ENCODE data around the gene INHBE. TPM values are rescaled to one million over a fixed set of nuclear protein-coding genes. Genes with fewer than 3 reads are reported as not detected.
"Not testable (repeated sequence)": the region's sequence is repeated elsewhere in the genome, so short reads cannot be mapped to it uniquely, and the experiment has no call there.

The INHBE gene
- total RNA-seq, 1 donor: 3.3 TPM

GRCh38 chr12:57491393-57492280, 36.5 kb downstream of the INHBE start:
- Histone ChIP-seq H3K27me3 (ENCODE audit: insufficient read depth, low read length) (no peaks in the 10 kb centered on the region), H2AFZ (ENCODE audit: low read length) (no peak overlapping the region), H3K4me3 (ENCODE audit: insufficient read depth, low read length) (no peak overlapping the region), H3K36me3 (ENCODE audit: insufficient read depth, low read length) (peaks cover 37% of the 10 kb centered on the region), H4K20me1 (ENCODE audit: insufficient read depth, low read length) (peaks cover 12% of the 10 kb centered on the region), H3K4me2 (ENCODE audit: insufficient read depth, low read length) (no peak overlapping the region), H3K27ac (ENCODE audit: low read depth, low read length) (no peak overlapping the region), H3K79me2 (ENCODE audit: insufficient read depth, low read length) (peaks cover 42% of the 10 kb centered on the region), H3K4me1 (ENCODE audit: insufficient read depth, low read length) (peaks cover 9% of the 10 kb centered on the region), H3K9me3 (ENCODE audit: low read depth, low read length) (no peaks in the 10 kb centered on the region)
- TF ChIP-seq CTCF (IDR thresholded peaks at IDR 0.05; ENCODE audit: extremely low read depth, low read depth, low read length): peak; percentile 14
- DNase-seq (ENCODE audit: insufficient read length, low spot score, missing footprints): no peak

GRCh38 chr12:57495051-57495701, 40.1 kb downstream of the INHBE start:
- not testable (repeated sequence) for H4K20me1 ChIP-seq (ENCODE audit: insufficient read depth, low read length); H3K4me1 ChIP-seq (ENCODE audit: insufficient read depth, low read length); DNase-seq (ENCODE audit: insufficient read length, low spot score, missing footprints); H3K27me3 ChIP-seq (ENCODE audit: insufficient read depth, low read length); H2AFZ ChIP-seq (ENCODE audit: low read length); H3K9me3 ChIP-seq (ENCODE audit: low read depth, low read length); H3K4me3 ChIP-seq (ENCODE audit: insufficient read depth, low read length); H3K4me2 ChIP-seq (ENCODE audit: insufficient read depth, low read length); H3K27ac ChIP-seq (ENCODE audit: low read depth, low read length)
- peaks cover 51% of the 10 kb centered on the region for H3K36me3 ChIP-seq (ENCODE audit: insufficient read depth, low read length)
- peaks cover 18% of the 10 kb centered on the region for H3K79me2 ChIP-seq (ENCODE audit: insufficient read depth, low read length)

GRCh38 chr12:57496822-57497221, 41.7 kb downstream of the INHBE start:
- Histone ChIP-seq H3K4me3 (ENCODE audit: insufficient read depth, low read length) (no peak overlapping the region), H2AFZ (ENCODE audit: low read length) (no peak overlapping the region), H3K9me3 (ENCODE audit: low read depth, low read length) (no peaks in the 10 kb centered on the region), H3K36me3 (ENCODE audit: insufficient read depth, low read length) (peaks cover 49% of the 10 kb centered on the region), H3K79me2 (ENCODE audit: insufficient read depth, low read length) (peaks cover 6% of the 10 kb centered on the region), H3K27me3 (ENCODE audit: insufficient read depth, low read length) (no peaks in the 10 kb centered on the region), H3K4me2 (ENCODE audit: insufficient read depth, low read length) (no peak overlapping the region), H3K4me1 (ENCODE audit: insufficient read depth, low read length) (no peaks in the 10 kb centered on the region), H4K20me1 (ENCODE audit: insufficient read depth, low read length) (peaks cover 5% of the 10 kb centered on the region), H3K27ac (ENCODE audit: low read depth, low read length) (no peak overlapping the region)
- DNase-seq (ENCODE audit: insufficient read length, low spot score, missing footprints): no peak
- no peak for TF ChIP-seq CTCF (IDR thresholded peaks at IDR 0.05; ENCODE audit: extremely low read depth, low read depth, low read length)

- Histone ChIP-seq H2AFZ (ENCODE audit: low read length) (no peak overlapping the region), H3K79me2 (ENCODE audit: insufficient read depth, low read length) (peaks cover 5% of the 10 kb centered on the region), H3K4me1 (ENCODE audit: insufficient read depth, low read length) (no peaks in the 10 kb centered on the region), H3K4me3 (ENCODE audit: insufficient read depth, low read length) (no peak overlapping the region), H3K36me3 (ENCODE audit: insufficient read depth, low read length) (peaks cover 52% of the 10 kb centered on the region), H3K27ac (ENCODE audit: low read depth, low read length) (no peak overlapping the region), H4K20me1 (ENCODE audit: insufficient read depth, low read length) (peaks cover 5% of the 10 kb centered on the region), H3K27me3 (ENCODE audit: insufficient read depth, low read length) (no peaks in the 10 kb centered on the region), H3K4me2 (ENCODE audit: insufficient read depth, low read length) (no peak overlapping the region), H3K9me3 (ENCODE audit: low read depth, low read length) (no peaks in the 10 kb centered on the region)
- TF ChIP-seq CTCF (IDR thresholded peaks at IDR 0.05; ENCODE audit: extremely low read depth, low read depth, low read length): no peak
- no peak for DNase-seq (ENCODE audit: insufficient read length, low spot score, missing footprints)
Measured at GRCh38 chr12:57497223-57498131, 42.4 kb downstream of the INHBE start.
